H9 (cell line): ENCODE measurements around the gene SPATA16. TPM values are rescaled to one million over a fixed set of nuclear protein-coding genes. Genes with fewer than 3 reads are reported as not detected.

Experiments used
- DNase-seq: peaks from one replicate; pipeline ENCODE4 v3.0.0-alpha.2; 2017
- H2AFZ ChIP-seq: one replicate; pipeline ENCODE4 v1.6.1; 2013; ENCODE audit warnings: mild to moderate bottlenecking, low read length, control low read depth, moderate library complexity
- H2AK5ac ChIP-seq: 2 replicates; pipeline ENCODE4 v1.6.1; 2013; ENCODE audit warnings: low read length, control low read depth, mixed read lengths; ENCODE audit not compliant: insufficient read length
- H2BK120ac ChIP-seq: one replicate; pipeline ENCODE4 v1.6.1; 2013; ENCODE audit warnings: low read depth, mild to moderate bottlenecking, low read length, control low read depth, inconsistent platforms; ENCODE audit not compliant: poor library complexity, severe bottlenecking
- H2BK12ac ChIP-seq: 2 replicates; pipeline ENCODE4 v1.6.1; 2013; ENCODE audit warnings: low read length, control low read depth, mixed read lengths, low read depth; ENCODE audit not compliant: insufficient read length
- H2BK15ac ChIP-seq: 2 replicates; pipeline ENCODE4 v1.6.1; 2013; ENCODE audit warnings: low read depth, low read length, control low read depth
- H2BK20ac ChIP-seq: one replicate; pipeline ENCODE4 v1.6.1; 2013; ENCODE audit warnings: low read depth, mild to moderate bottlenecking, low read length, control low read depth, inconsistent platforms; ENCODE audit not compliant: poor library complexity, severe bottlenecking
- H2BK5ac ChIP-seq: 2 replicates; pipeline ENCODE4 v1.6.1; 2013; ENCODE audit warnings: low read length, control low read depth, mixed read lengths; ENCODE audit not compliant: insufficient read length
- H3K14ac ChIP-seq: 2 replicates; pipeline ENCODE4 v1.6.1; 2013; ENCODE audit warnings: low read length, control low read depth; ENCODE audit not compliant: insufficient read depth
- H3K18ac ChIP-seq: 2 replicates; pipeline ENCODE4 v1.6.1; 2013; ENCODE audit warnings: low read depth, mild to moderate bottlenecking, mixed read lengths, low read length, control low read depth; ENCODE audit not compliant: insufficient read length
- H3K23ac ChIP-seq: 2 replicates; pipeline ENCODE4 v1.6.1; 2013; ENCODE audit warnings: low read length, control low read depth, mixed read lengths, low read depth; ENCODE audit not compliant: insufficient read length
- H3K23me2 ChIP-seq: 2 replicates; pipeline ENCODE4 v1.6.1; 2013; ENCODE audit warnings: low read depth, mild to moderate bottlenecking, mixed read lengths, low read length, control low read depth; ENCODE audit not compliant: insufficient read length, poor library complexity, severe bottlenecking
- H3K27ac ChIP-seq: 2 replicates; pipeline ENCODE4 v1.5.1; 2013; ENCODE audit warnings: low read length, control low read depth, mixed read lengths, low read depth; ENCODE audit not compliant: insufficient read length
- H3K27me3 ChIP-seq: 2 replicates; pipeline ENCODE4 v1.6.1; 2013; ENCODE audit warnings: low read length, control low read depth, inconsistent platforms; ENCODE audit not compliant: insufficient read depth
- H3K4ac ChIP-seq: 2 replicates; pipeline ENCODE4 v1.6.1; 2013; ENCODE audit warnings: low read depth, mild to moderate bottlenecking, control low read depth, inconsistent platforms, low read length, moderate library complexity
- H3K4me1 ChIP-seq: 2 replicates; pipeline ENCODE4 v1.6.1; 2013; ENCODE audit warnings: low read length, control low read depth, inconsistent platforms; ENCODE audit not compliant: insufficient read depth
- H3K4me2 ChIP-seq: 2 replicates; pipeline ENCODE4 v1.6.1; 2013; ENCODE audit warnings: low read length, control low read depth, mixed read lengths; ENCODE audit not compliant: insufficient read length, insufficient read depth
- H3K56ac ChIP-seq: 2 replicates; pipeline ENCODE4 v1.6.1; 2013; ENCODE audit warnings: low read depth, mild to moderate bottlenecking, mixed read lengths, low read length, control low read depth; ENCODE audit not compliant: insufficient read length
- H3K79me1 ChIP-seq: 2 replicates; pipeline ENCODE4 v1.6.1; 2013; ENCODE audit warnings: low read depth, mild to moderate bottlenecking, moderate library complexity, low read length, control low read depth, inconsistent platforms; ENCODE audit not compliant: insufficient read depth, poor library complexity, severe bottlenecking
- H3K79me2 ChIP-seq: 2 replicates; pipeline ENCODE4 v1.6.1; 2013; ENCODE audit warnings: low read length, control low read depth, inconsistent platforms; ENCODE audit not compliant: insufficient read depth
- H3K9ac ChIP-seq: 2 replicates; pipeline ENCODE4 v1.6.1; 2013; ENCODE audit warnings: low read length, control low read depth, mixed read lengths; ENCODE audit not compliant: insufficient read length; ENCODE audit errors: extremely low read depth
- H3K9me3 ChIP-seq: one replicate; pipeline ENCODE4 v1.6.1; 2013; ENCODE audit warnings: low read depth, low read length, inconsistent platforms; ENCODE audit not compliant: control insufficient read depth
- H3T11ph ChIP-seq: one replicate; pipeline ENCODE4 v1.6.1; 2013; ENCODE audit warnings: mild to moderate bottlenecking, low read length, control low read depth, inconsistent platforms
- H4K20me1 ChIP-seq: one replicate; pipeline ENCODE4 v1.6.1; 2013; ENCODE audit not compliant: control insufficient read depth, insufficient read length, insufficient read depth
- H4K5ac ChIP-seq: 2 replicates; pipeline ENCODE4 v1.6.1; 2013; ENCODE audit warnings: low read depth, mild to moderate bottlenecking, mixed read lengths, low read length, control low read depth; ENCODE audit not compliant: insufficient read length
- H4K8ac ChIP-seq: replicated peaks from 2 replicates; pipeline ENCODE4 v1.6.1; 2013; ENCODE audit warnings: low read length, control low read depth, mixed read lengths, low read depth; ENCODE audit not compliant: insufficient read length
- H4K91ac ChIP-seq: 2 replicates; pipeline ENCODE4 v1.6.1; 2013; ENCODE audit warnings: low read depth, mild to moderate bottlenecking, moderate library complexity, mixed read lengths, low read length, control low read depth; ENCODE audit not compliant: insufficient read length
- H3K27ac Mint-ChIP-seq, 3 experiments: 2 replicates in 2 of 3; 3 replicates in 1 of 3; pipeline ENCODE4 v1.8.0; 2020 to 2021; ENCODE audit warnings: mixed read lengths in 3 of 3, mild to moderate bottlenecking in 1 of 3, moderate library complexity in 1 of 3
- H3K27me3 Mint-ChIP-seq: 2 replicates; pipeline ENCODE4 v1.8.0; 2021; ENCODE audit warnings: low read depth, mild to moderate bottlenecking, moderate library complexity, mixed read lengths
- H3K36me3 Mint-ChIP-seq, 3 experiments: 2 replicates in 2 of 3; 3 replicates in 1 of 3; pipeline ENCODE4 v1.8.0; 2020 to 2021; ENCODE audit warnings: low read depth in 3 of 3, mixed read lengths in 3 of 3; ENCODE audit not compliant: insufficient read depth in 1 of 3
- H3K4me1 Mint-ChIP-seq, 2 experiments: 2 replicates each; pipeline ENCODE4 v1.8.0; 2020; ENCODE audit warnings: mixed read lengths in 2 of 2
- H3K4me3 Mint-ChIP-seq, 2 experiments: 2 replicates in 1 of 2; 3 replicates in 1 of 2; pipeline ENCODE4 v1.8.0; 2020 to 2021; ENCODE audit warnings: mild to moderate bottlenecking in 2 of 2, mixed read lengths in 2 of 2, moderate library complexity in 1 of 2
- H3K9me3 Mint-ChIP-seq, 2 experiments: 2 replicates in 1 of 2; 3 replicates in 1 of 2; pipeline ENCODE4 v1.8.0; 2020; ENCODE audit warnings: mild to moderate bottlenecking in 2 of 2, mixed read lengths in 2 of 2, moderate library complexity in 1 of 2
- CTCF ChIP-seq: fragments of 200-600 bp; sonication (generic); conservative IDR thresholded peaks from 3 replicates; pipeline ENCODE4 v1.8.0; 2021; ENCODE audit warnings: antibody characterized with exemption, mild to moderate bottlenecking
- whole genome bisulfite sequencing: extraction: QIAGEN DNeasy Blood & Tissue Kit; methylation state at CpG from one replicate; pipeline ENCODE4 v1.1.7; 2013; ENCODE audit warnings: missing lambda C conversion rate, low lambda C conversion rate, mixed read lengths; ENCODE audit not compliant: insufficient read length; ENCODE audit errors: extremely low coverage; 5-methylcytosine and 5-hydroxymethylcytosine counted together
- total RNA-seq: library from RNA; stranded (reverse); gene quantifications from 2 replicates; pipeline ENCODE4 v1.2.1, GENCODE V29; 2021

Gene SPATA16
- total RNA-seq, 1 experiment from 2014 or later = not detected

GRCh38 chr3:172840463-172840862 lies 300.6 kb downstream of the SPATA16 start:
- no peak overlapping the region for H2BK15ac ChIP-seq
- no peak overlapping the region for H2AK5ac ChIP-seq
- WGBS = no CpG with 5 or more reads among the region's 4 CpGs
- no peak overlapping the region for H3K4me3 Mint-ChIP-seq
- no peak overlapping the region for H3K27ac Mint-ChIP-seq
- no peaks in the 10 kb centered on the region for H3K9me3 Mint-ChIP-seq
- H3K9me3 ChIP-seq = no peaks in the 10 kb centered on the region
- H3K4me1 Mint-ChIP-seq = peaks cover 6 to 9% of the 10 kb centered on the region in 2 experiments
- H2BK12ac ChIP-seq = no peak overlapping the region
- H3K27me3 ChIP-seq = no peaks in the 10 kb centered on the region
- H2BK5ac ChIP-seq = no peak overlapping the region
- H3K18ac ChIP-seq = no peak overlapping the region
- H3K23ac ChIP-seq = no peak overlapping the region
- H4K5ac ChIP-seq = no peak overlapping the region
- H3K79me2 ChIP-seq = no peaks in the 10 kb centered on the region
- H3K27me3 Mint-ChIP-seq = no peaks in the 10 kb centered on the region
- H2AFZ ChIP-seq = no peak overlapping the region
- H3K4me2 ChIP-seq = no peak overlapping the region
- H4K8ac ChIP-seq = no peak overlapping the region
- TF ChIP-seq CTCF = no peak
- no peak overlapping the region for H2BK20ac ChIP-seq
- no peak overlapping the region for H3K14ac ChIP-seq
- no peaks in the 10 kb centered on the region for H4K20me1 ChIP-seq
- H3K27ac ChIP-seq = no peak overlapping the region
- H3T11ph ChIP-seq = no peak overlapping the region
- no peaks in the 10 kb centered on the region for H3K79me1 ChIP-seq
- H2BK120ac ChIP-seq = no peak overlapping the region
- H3K9ac ChIP-seq = no peak overlapping the region
- no peaks in the 10 kb centered on the region for H3K4me1 ChIP-seq
- no peaks in the 10 kb centered on the region for H3K23me2 ChIP-seq
- H3K4ac ChIP-seq = no peak overlapping the region
- no peaks in the 10 kb centered on the region for H3K36me3 Mint-ChIP-seq
- no peak for DNase-seq
- H4K91ac ChIP-seq = no peak overlapping the region
- no peak overlapping the region for H3K56ac ChIP-seq
